CD4-positive, alpha-beta T cell treated with Interleukin-17A for 4 hours (primary cell): ENCODE results near the gene SAMD4B.

Experiments
- DNase-seq: peaks from one replicate; pipeline ENCODE4 v3.0.0-alpha.2; 2020; ENCODE audit warnings: mixed read lengths

The SAMD4B gene

DNA sequence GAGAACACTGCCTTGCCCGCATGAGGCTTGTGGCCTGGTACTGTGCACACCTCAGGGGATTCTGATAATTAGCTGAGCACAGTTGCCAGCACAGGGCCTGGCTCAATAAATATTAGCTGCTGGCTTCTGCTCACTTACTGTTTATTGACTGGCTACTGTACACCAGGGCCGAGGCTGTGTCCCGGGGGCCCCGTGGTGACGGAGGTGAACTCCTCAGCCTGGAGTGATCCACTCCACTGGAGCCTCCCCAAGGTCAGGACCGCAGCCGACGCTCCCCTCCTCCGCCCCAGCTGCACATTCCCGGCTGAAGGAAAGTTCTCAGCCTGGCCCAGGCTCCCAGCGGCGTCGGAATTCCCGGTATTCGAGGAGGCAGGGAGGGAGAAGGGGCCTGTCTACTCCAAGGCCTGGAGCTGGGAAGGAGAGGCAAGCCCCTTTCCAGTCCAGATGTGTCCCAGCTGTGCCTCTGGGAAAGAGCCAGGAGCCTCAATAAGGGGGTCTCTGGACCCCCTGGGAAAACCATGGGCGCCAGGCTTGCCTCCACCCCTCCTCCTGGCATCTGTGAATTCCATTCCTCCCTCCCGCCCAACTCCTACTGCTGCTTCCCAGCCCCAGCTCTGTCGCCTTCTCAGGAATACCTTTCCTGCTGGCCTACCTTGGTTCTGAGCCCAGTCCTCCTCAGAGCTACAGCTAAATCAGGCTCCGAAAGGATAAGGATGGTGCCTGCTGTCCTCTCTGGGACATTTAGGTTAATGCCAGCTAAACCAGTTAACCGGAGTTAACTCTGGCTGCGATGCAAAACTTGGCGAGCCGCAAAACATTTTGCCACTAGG is 86.3 kb downstream of the SAMD4B start:
- no peak for DNase-seq

DNA sequence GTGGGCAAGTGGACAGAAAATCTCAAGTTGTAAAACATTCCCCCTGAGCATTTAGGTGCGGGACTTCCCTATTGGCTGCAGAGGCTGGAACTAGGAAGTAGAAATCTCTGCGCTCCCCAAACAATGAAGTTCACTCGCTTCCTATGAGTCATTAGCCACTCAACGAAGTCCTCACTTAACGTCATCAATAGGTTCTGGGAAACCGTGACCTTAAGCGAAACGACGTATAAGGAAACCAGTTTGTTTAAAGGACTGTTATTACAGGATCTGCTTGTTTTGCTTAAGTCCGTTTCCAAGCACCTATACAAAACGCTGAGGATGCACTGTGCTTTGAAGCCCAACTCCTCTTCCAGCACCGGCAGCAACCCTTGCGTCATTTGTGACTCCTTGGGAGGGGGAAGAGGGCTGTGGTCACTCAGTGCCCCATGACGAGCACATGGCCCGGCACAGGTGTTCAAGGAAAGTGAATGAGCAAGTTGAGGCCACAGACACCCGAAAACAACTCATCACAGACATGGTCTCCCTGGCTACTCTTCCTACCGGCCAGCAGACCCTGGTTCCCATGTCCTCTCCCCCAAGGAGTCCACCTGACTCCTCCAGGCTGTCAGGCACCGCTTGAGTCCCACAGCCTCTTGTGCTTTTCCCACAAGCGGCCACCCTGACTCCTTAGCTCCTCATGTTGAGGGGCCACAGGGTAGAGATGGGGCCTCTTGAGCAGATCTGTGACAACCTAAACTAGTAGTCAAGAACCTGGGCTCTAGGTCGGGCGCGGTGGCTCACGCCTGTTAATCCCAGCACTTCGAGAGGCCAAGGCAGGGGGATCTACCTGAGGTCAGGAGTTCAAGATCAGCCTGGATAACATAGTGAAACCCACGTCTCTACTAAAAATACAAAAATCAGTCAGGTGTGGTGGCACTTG is 88.7 kb downstream of the SAMD4B start:
- peak; percentile 40 for DNase-seq

DNA sequence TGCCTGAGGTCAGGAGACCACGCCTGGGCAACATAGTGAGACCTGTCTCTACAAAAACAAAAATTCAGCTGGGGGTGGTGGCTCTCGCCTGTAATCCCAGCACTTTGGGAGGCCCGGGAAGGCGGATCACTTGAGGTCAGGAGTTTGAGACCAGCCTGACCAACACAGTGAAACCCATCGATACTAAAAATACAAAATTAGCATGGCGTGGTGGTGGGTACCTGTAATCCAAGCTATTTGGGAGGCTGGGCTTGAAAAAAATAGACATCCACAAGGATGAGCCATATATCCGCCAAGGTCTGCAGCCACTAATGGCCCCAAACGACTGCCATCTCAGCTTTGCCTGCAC is 90.4 kb downstream of the SAMD4B start:
- DNase-seq = no peak

DNA sequence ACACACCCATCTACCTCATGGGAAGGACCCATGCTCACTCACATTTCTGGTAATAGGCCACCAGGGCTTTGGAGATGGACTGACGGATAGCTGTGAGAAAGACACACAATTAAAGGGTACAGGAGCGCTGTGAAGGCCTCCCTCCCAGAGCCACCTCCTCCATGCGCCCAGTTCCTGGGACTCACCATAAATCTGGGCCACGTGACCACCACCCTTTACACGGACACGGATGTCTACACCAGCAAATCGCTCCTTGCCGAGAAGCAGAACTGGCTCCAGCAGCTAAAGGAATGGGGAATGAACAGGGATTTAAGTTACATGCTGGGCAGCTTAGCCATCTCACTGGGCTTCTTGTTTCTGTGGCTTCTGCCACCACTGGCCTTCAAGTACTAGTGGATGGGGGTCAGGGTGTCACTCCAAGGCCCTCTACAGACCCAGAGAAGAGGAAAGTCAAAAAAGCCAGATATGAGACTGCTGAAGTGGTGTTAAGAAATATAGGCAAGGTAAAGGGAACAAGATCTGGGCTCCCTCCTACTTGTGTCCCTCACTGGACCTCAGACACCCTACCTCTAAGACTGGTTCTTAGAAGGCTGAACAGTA is 91.4 kb downstream of the SAMD4B start:
- DNase-seq = no peak

DNA sequence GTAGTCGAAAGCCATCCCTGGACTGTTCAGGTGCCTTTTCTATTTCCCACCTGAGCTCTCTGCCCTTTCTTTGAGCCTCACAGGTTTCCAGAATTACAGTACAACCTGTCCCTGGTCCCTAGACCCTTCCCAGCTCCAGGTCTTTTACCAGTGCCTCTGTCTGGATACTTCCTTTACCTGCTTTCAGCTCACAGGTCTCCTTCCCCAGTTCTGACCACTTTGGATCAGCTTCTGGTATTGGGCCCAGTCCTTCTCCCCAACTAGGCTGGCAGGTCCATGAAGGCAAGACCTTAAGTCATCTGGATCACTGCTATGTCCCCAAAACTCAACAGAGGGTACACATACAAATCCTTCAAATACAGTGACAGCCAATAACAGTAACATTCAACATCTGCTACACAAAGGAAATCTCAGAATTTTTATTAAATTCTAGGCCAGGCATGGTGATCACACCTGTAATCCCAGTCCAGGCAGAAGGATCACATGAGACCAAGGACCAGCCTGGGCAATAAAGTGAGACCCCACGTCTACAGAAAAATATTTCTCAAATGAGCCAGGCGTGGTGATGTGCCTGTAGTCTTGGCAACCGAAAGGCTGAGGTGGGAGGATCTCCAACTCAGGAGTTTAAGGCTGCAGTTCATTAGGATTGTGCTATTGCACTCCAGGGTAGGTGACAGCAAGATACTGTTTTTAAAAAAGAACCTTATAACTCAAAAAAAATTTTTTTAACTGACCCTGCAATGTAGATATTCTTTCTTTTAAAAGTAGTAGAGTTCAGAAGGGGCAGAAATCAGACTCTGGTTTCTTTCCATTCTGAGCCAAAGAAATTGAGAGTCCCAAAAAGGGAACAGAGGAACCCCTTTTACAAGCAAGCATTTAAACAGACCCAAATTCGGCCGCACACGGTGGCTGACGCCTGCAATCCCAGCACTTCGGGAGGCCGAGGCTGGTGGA is 92.2 kb downstream of the SAMD4B start:
- DNase-seq = no peak
